ENCODE measurements around the gene NUCKS1.

The NUCKS1 gene

GRCh38 chr1:205666372-205667166, 83.4 kb downstream of the NUCKS1 start:
- TF ChIP-seq CTCF (IDR thresholded peaks at IDR 0.05; ENCODE audit: control insufficient read depth, extremely low read depth, insufficient read depth) = no peak
- no peak for DNase-seq (ENCODE audit: low read depth)
- no peak overlapping the region for H3K4me3 ChIP-seq (ENCODE audit: low read depth, low read length)

GRCh38 chr1:205665201-205666045, 84.6 kb downstream of the NUCKS1 start:
- DNase-seq (ENCODE audit: low read depth) = no peak
- TF ChIP-seq CTCF (IDR thresholded peaks at IDR 0.05; ENCODE audit: control insufficient read depth, extremely low read depth, insufficient read depth) = no peak
- H3K4me3 ChIP-seq (ENCODE audit: low read depth, low read length) = peak overlapping the region; percentile 67

DNA sequence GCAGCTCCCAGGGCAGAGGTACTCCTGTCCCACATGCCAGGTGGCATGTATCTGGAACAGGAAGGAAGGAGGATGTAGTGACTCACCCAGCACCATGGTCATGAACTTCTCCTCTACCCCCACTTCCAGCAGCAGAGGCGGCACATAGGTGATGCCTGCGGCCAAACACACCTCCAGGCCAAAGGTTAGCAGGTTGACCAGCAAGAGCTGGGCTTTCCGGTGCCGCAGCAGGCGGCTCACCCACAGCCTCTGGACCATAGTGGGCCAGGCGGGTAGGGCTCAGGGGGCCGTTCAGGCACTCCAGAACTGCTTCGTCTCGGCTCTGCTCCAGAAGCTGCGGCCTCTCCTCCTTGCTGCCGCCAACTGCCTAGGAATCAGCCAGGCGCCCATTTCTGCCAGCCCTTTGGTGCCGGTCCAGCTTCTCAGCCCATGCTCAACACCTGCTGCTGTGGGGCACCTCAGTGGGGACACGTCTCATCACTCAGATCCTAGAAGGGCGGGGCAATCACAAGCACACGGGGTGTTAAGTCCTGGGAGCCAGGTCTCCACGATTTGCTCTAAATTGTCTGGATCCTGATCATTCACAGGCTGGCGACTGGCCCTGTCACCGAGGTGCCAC, 85.5 kb downstream of the NUCKS1 start:
- DNase-seq (ENCODE audit: low read depth) = peak; percentile 90
- H3K4me3 ChIP-seq (ENCODE audit: low read depth, low read length) = peak overlapping the region; percentile 67
- TF ChIP-seq CTCF (IDR thresholded peaks at IDR 0.05; ENCODE audit: control insufficient read depth, extremely low read depth, insufficient read depth) = no peak

DNA sequence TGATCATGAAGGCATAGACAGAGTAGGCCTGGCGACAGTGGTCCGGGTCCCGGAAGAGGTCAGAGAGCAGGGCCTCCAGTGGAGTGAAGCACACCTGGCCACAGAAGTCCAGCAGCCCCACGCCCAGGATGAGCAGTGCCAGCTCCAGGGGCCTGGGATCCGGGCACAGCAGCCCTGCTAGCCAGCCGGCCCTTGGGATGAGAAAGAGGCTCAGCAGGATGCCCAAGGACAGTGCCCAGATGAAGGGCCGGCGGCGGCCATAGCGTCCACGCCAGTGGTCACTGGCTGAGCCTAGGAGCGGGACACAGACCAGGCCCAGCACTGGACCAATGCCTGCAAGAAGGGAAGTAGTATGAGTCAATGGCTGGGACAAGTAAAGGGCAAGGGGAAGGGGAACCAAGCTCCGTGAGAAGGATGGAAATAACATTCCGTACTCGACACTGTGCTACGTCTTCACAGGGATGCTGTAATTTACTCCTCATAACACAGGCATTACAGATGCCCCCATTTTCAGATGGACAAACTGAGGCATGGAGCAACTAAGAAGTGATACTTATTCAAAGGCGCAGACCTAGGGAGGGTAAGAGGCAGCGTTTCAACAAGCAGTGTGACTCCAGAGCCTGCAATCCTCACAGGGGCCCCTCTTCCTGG, 86.6 kb downstream of the NUCKS1 start:
- no peak for TF ChIP-seq CTCF (IDR thresholded peaks at IDR 0.05; ENCODE audit: control insufficient read depth, extremely low read depth, insufficient read depth)
- H3K4me3 ChIP-seq (ENCODE audit: low read depth, low read length) = peak overlapping the region; percentile 67
- no peak for DNase-seq (ENCODE audit: low read depth)

Measured in LNCaP clone FGC (cell line).